NCI-H146 treated with DMSO at 0.1 percent for 48 hours (cell line): ENCODE measurements around the gene SUSD1.
"Not testable (repeated sequence)": the region's sequence is repeated elsewhere in the genome, so short reads cannot be mapped to it uniquely, and the experiment has no call there.

Experiments
- DNase-seq: peaks from one replicate; lab custom pipeline; 2025; ENCODE audit not compliant: unreplicated experiment; lab: John Stamatoyannopoulos, UW

The SUSD1 gene

DNA sequence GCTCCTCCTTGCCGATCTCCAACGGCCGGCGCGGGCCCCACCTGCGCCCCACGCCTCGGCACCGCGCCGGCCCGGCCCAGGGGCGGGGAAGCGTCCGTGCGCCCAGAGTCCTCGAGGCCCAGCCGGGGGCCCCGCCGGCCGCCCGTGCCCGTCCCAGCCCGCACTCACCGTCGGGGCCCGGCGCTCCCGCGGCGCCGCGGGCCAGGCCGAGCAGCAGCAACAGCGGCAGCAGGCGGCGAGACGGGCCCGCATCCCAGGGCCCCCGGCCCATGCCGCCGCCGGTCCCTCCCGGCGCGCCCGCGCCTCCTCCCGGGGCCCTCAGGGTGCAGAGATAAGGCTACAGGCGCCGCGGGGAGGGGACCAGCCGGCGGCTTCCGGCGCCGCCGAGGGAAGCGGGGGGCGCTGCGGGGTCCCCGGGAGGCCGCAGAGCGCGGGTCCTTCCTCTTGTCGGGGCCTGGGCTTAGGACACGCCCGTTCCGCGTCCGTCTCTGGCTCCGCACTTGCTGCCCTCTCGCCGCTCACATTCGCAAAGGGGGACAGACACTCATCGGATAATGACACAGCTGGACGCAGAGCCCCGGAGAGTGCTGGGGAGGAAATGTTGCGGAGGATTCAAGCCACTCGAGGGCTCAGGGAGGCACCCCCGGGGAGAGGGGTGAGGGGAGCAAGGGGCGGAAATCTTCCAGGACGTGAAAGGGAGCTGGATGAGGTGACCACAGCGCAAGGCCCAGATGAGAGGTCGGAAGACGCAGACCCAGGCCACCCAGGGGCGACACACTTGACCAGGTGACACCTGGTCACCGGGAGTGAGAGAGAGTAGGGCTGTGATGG lies at the start of gene SUSD1:
Gene SUSD1 (minus strand): TSS at position 333 of the 831 bp plus-strand sequence. CDS start 62 bp downstream, at position 271.
- no peak for DNase-seq

GRCh38 chr9:112224401-112225289 lies 49.5 kb upstream of the SUSD1 start:
- no peak for DNase-seq

GRCh38 chr9:112218908-112219307 lies 43.8 kb upstream of the SUSD1 start:
- DNase-seq = no peak

- no peak for DNase-seq
Observed at GRCh38 chr9:112212926-112213325, 37.8 kb upstream of the SUSD1 start.

DNA sequence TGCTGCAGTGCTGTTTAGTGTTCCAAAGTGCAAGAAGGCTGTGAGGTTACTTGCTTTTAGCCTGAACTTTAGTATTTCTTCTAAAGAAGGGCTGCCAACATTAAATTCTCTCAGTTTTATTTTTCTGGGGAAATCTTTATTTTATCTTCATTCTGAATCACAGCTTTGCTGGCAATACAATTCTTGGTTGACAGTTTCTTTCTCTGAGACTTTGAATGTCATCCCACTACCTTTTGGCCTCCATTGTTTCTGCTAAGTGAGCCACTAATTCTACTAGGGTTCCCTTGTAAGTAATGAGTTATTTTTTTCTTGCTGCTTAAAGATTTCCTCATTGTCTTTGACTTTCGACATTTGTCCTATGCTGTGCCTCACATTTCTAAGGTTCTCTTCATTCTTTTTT lies 32.4 kb upstream of the SUSD1 start:
- DNase-seq = no peak

DNA sequence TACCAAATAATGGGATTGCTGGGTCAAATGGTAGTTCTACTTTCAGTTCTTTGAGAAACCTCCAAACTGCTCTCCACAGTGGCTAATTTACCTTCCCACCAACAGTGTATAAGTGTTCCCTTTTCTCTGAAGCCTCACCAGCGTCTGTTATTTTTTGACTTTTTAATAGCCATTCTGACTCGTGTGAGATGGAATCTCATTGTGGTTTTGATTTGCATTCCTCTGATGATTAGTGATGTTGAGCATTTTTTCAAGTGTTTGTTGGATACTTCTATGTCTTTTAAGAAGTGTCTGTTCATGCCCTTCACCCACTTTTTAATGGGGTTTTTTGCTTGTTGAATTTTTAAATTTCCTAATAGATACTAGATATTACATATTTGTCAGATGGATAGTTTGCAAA lies 28.4 kb upstream of the SUSD1 start:
- DNase-seq = no peak

- no peak for DNase-seq
Observed at GRCh38 chr9:112200711-112201110, 25.6 kb upstream of the SUSD1 start.

- no peak for DNase-seq
Observed at GRCh38 chr9:112198646-112199045, 23.5 kb upstream of the SUSD1 start.

- DNase-seq = no peak
Observed at GRCh38 chr9:112194969-112195431, 19.9 kb upstream of the SUSD1 start.

GRCh38 chr9:112193572-112194288 lies 18.6 kb upstream of the SUSD1 start:
- DNase-seq = peak; percentile 62

DNA sequence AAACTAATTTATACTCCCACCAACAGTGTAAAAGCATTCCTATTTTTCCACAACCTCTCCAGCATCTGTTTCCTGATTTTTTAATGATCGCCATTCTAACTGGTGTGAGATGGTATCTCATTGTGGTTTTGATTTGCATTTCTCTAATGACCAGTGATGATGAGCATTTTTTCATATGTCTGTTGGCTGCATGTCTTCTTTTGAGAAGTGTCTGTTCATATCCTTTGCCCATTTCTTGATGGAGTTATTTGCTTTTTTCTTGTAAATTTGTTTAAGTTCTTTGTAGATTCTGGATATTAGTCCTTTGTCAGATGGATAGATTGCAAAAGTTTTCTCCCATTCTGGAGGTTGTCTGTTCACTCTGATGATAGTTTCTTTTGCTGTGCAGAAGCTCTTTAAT lies 15.2 kb upstream of the SUSD1 start:
- DNase-seq = not testable (repeated sequence)

DNA sequence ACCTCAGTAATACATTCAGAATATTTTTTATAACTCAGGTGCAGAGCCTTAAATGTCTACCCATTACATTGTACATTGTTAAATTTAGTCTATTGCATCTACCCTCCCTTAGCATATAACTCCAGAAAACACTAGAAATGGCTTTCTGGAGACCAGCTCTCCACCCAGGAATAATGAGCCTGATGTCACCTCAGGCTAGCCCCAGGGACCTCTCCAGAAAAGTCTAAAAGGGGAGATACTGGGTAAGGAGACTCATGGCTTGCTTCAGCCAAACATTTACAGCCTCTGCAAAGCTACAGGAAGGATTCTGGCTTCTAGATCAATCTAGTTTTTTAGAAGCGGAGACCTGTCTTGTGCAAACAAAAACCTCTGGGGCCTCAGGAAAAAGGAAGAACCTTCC lies 13.8 kb upstream of the SUSD1 start:
- no peak for DNase-seq

- DNase-seq = no peak
Observed at GRCh38 chr9:112187404-112187803, 12.3 kb upstream of the SUSD1 start.

- DNase-seq = no peak
Observed at GRCh38 chr9:112186695-112187094, 11.6 kb upstream of the SUSD1 start.

- DNase-seq = no peak
Observed at GRCh38 chr9:112184946-112185345, 9.8 kb upstream of the SUSD1 start.

GRCh38 chr9:112184221-112184620 lies 9.1 kb upstream of the SUSD1 start:
- no peak for DNase-seq

- DNase-seq = no peak
Observed at GRCh38 chr9:112180387-112180881, 5.3 kb upstream of the SUSD1 start.

DNA sequence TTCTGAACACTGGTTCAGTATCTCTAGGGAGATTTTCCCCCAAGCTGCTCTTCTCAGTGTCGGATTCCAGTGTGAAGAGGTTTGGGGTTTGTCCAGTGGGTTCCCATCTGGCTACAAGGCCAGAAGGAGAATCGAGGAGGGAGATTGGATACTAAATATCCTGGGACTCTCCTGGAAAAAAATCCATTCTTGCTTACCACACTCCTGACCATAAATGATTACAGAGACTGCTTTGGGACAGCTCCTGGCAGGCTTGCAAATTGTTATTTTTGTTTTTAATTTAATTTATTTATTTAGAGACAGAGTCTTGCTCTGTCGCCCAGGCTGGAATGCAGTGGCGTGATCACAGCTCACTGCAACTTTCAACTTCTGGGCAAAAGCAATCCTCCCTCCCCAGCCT lies 4.7 kb upstream of the SUSD1 start:
- no peak for DNase-seq

DNA sequence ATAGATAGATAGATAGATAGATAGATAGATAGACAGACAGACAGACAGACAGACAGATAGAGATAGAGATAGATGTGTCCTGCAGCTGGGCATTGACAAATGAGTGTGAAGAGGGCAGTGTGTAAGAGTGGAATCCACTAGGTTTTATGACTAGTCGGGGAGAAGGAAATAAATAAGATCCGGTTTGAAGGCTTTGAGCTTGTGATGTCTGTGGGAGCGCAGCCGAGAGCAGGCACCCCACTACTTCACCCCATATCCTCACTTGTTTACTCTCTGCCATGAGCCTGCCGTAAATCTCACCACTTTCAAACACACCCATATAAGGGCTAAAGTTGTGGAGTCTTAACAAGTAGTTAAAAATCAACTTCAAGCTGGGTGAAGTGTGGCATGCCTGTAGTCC lies 1.4 kb upstream of the SUSD1 start:
- DNase-seq = no peak

DNA sequence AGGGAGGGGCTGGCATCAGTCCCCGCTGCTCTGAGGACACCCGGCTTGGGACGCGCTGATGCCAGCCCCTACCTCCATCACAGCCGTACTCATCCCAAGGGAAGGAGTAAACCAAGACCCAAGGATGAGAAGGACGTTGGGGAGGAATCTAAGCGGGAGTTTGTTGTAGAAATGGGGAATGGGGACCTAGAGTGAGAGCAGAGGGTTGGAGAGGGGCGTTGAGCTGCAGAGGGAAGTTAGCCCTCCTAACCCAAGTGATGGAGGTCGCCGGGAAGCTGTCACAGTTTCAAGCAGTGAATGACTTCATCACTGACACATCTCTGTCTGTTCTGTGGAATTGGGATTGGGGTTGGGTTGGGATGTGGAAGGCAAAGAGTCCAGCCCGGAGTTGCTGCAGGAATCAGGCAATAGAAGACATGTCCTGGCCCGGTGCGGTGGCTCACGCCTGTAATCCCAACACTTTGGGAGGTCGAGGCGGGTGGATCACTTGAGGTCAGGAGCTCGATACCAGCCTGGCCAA lies 759 bp upstream of the SUSD1 start:
- DNase-seq = no peak
